Measurements from ENCODE around the gene DLX6. TPM values are rescaled to one million over a fixed set of nuclear protein-coding genes. Genes with fewer than 3 reads are reported as not detected.

The DLX6 gene
- total RNA-seq, 1 experiment from 2014 or later: not detected

- no TSS peak for BruUV-seq (replicated peaks)
- no peak for TF ChIP-seq CTCF (IDR thresholded peaks at IDR 0.05; ENCODE audit: unreplicated experiment)
- H3K4me1 Mint-ChIP-seq (ENCODE audit: insufficient read depth, unreplicated experiment): peaks cover 7% of the 10 kb centered on the region
Measured at GRCh38 chr7:97017192-97018125, 12.1 kb downstream of the DLX6 start.

GRCh38 chr7:97018126-97018601 is 12.8 kb downstream of the DLX6 start:
- Mint-ChIP-seq H3K36me3 (ENCODE audit: insufficient read depth, unreplicated experiment) (no peaks in the 10 kb centered on the region), H3K4me1 (ENCODE audit: insufficient read depth, unreplicated experiment) (peaks cover 7% of the 10 kb centered on the region), H3K27me3 (ENCODE audit: insufficient read depth, unreplicated experiment) (peaks cover 92% of the 10 kb centered on the region), H3K27ac (ENCODE audit: low read depth, unreplicated experiment) (no peak overlapping the region), H3K9me3 (ENCODE audit: unreplicated experiment) (no peaks in the 10 kb centered on the region), H3K4me3 (ENCODE audit: unreplicated experiment) (no peak overlapping the region)
- DNase-seq (ENCODE audit: unreplicated experiment): no peak
- ChIA-PET POLR2A (interaction anchor here (0.6 kb wide), 1 partner anchor 73 kb away, joined by 3 read pairs; no protein-coding TSS in a partner anchor), CTCF (interaction anchor here (0.6 kb wide), 1 partner anchor 12 kb away, joined by 4 read pairs; no protein-coding TSS in a partner anchor)
- intact Hi-C loops (cut with micrococcal nuclease): no loop called here
- TF ChIP-seq CTCF (IDR thresholded peaks at IDR 0.05; ENCODE audit: unreplicated experiment): no peak
- BruUV-seq (replicated peaks): no TSS peak

More at GRCh38 chr7:97017192-97018125, 12.1 kb downstream of the DLX6 start:
- H3K4me3 Mint-ChIP-seq (ENCODE audit: unreplicated experiment): no peak overlapping the region
- CTCF ChIA-PET: interaction anchor here (0.6 to 1.7 kb wide), 4 partner anchors 12 to 554 kb away, joined by 3 to 4 read pairs (median 3); no protein-coding TSS in a partner anchor
- no peaks in the 10 kb centered on the region for H3K9me3 Mint-ChIP-seq (ENCODE audit: unreplicated experiment)
- H3K36me3 Mint-ChIP-seq (ENCODE audit: insufficient read depth, unreplicated experiment): no peaks in the 10 kb centered on the region
- intact Hi-C loops (cut with micrococcal nuclease): no loop called here
- H3K27ac Mint-ChIP-seq (ENCODE audit: low read depth, unreplicated experiment): no peak overlapping the region
- POLR2A ChIA-PET: no interaction called here
- no peak for DNase-seq (ENCODE audit: unreplicated experiment)
- H3K27me3 Mint-ChIP-seq (ENCODE audit: insufficient read depth, unreplicated experiment): peaks cover 92% of the 10 kb centered on the region

GRCh38 chr7:97018791-97019531 is 13.6 kb downstream of the DLX6 start:
- DNase-seq (ENCODE audit: unreplicated experiment): no peak
- TF ChIP-seq CTCF (IDR thresholded peaks at IDR 0.05; ENCODE audit: unreplicated experiment): no peak
- Mint-ChIP-seq H3K27me3 (ENCODE audit: insufficient read depth, unreplicated experiment) (peaks cover 92% of the 10 kb centered on the region), H3K36me3 (ENCODE audit: insufficient read depth, unreplicated experiment) (no peaks in the 10 kb centered on the region), H3K27ac (ENCODE audit: low read depth, unreplicated experiment) (no peak overlapping the region), H3K4me3 (ENCODE audit: unreplicated experiment) (no peak overlapping the region), H3K4me1 (ENCODE audit: insufficient read depth, unreplicated experiment) (peaks cover 7% of the 10 kb centered on the region), H3K9me3 (ENCODE audit: unreplicated experiment) (no peaks in the 10 kb centered on the region)
- intact Hi-C loops (cut with micrococcal nuclease): no loop called here
- BruUV-seq (replicated peaks): no TSS peak
- CTCF ChIA-PET: interaction anchor here (0.6 to 0.7 kb wide), 2 partner anchors 16 to 928 kb away, joined by 3 to 4 read pairs; no protein-coding TSS in a partner anchor
- POLR2A ChIA-PET: interaction anchor here (0.6 kb wide), 1 partner anchor 74 kb away, joined by 3 read pairs; no protein-coding TSS in a partner anchor

Measured in MCF 10A (cell line).